ENCODE measurements around the gene MDGA2. TPM values are rescaled to one million over a fixed set of nuclear protein-coding genes. Genes with fewer than 3 reads are reported as not detected.

The MDGA2 gene
- total RNA-seq, 1 donor from 2014 or later, result not detected

DNA sequence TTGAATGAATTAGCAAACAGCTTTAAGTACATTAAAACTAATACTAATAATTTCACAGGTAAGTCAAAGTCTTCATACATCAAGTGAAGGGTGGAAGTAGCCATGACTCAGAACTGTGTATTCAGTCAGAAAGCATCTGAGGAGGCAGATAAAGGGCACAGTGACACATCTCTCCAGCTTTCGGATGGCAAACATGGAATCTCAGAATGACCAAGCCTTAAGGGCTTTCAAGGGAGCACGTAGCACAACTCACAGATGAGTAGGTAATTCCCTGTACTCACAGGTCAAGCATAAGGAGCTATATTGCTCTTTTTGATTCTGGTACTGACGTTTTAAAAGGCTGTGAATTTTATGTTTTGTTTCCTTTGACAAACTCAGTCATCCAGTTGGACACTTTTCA lies 56.0 kb downstream of the MDGA2 start:
- no peaks in the 10 kb centered on the region for H3K9me3 Mint-ChIP-seq
- DNase-seq (no peak), ATAC-seq (ENCODE audit: low read depth) (no peak)
- ChIA-PET CTCF (no interaction called here), POLR2A (no interaction called here)
- no peak overlapping the region for H3K4me3 Mint-ChIP-seq
- H3K27me3 Mint-ChIP-seq, result no peaks in the 10 kb centered on the region
- intact Hi-C loops (cut with micrococcal nuclease), result no loop called here
- no peaks in the 10 kb centered on the region for H3K4me1 Mint-ChIP-seq
- H3K36me3 Mint-ChIP-seq (ENCODE audit: low read depth), result no peaks in the 10 kb centered on the region
- TF ChIP-seq, protein P1, sequence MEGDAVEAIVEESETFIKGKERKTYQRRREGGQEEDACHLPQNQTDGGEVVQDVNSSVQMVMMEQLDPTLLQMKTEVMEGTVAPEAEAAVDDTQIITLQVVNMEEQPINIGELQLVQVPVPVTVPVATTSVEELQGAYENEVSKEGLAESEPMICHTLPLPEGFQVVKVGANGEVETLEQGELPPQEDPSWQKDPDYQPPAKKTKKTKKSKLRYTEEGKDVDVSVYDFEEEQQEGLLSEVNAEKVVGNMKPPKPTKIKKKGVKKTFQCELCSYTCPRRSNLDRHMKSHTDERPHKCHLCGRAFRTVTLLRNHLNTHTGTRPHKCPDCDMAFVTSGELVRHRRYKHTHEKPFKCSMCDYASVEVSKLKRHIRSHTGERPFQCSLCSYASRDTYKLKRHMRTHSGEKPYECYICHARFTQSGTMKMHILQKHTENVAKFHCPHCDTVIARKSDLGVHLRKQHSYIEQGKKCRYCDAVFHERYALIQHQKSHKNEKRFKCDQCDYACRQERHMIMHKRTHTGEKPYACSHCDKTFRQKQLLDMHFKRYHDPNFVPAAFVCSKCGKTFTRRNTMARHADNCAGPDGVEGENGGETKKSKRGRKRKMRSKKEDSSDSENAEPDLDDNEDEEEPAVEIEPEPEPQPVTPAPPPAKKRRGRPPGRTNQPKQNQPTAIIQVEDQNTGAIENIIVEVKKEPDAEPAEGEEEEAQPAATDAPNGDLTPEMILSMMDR (IDR thresholded peaks at IDR 0.05), result no peak
- no peak overlapping the region for H3K27ac Mint-ChIP-seq

DNA sequence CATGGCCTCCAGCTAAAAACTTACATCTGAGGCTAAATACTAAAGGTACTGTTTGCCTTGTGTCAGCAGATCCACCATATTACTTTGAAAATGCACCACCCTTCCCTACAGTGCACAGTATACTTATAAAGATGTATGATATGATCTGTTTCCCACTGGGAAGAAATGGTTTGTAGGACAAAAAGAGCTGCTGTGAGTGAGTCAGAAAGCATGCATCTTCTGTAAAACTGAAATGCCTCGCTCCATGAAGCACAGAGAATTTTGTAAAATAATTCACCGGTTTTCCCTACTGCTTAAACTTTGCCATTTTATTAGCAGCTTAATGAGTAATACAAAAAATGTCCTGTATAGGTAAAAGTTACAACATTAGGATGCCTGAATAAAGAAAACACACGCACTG lies 68.8 kb downstream of the MDGA2 start:
- intact Hi-C loops (cut with micrococcal nuclease), result no loop called here
- H3K27me3 Mint-ChIP-seq, result no peaks in the 10 kb centered on the region
- no peak for DNase-seq
- no peak overlapping the region for H3K4me3 Mint-ChIP-seq
- no peak for ATAC-seq (ENCODE audit: low read depth)
- POLR2A ChIA-PET, result no interaction called here
- no peak overlapping the region for H3K27ac Mint-ChIP-seq
- TF ChIP-seq, protein P1 (IDR thresholded peaks at IDR 0.05), result no peak
- H3K9me3 Mint-ChIP-seq, result no peaks in the 10 kb centered on the region
- H3K4me1 Mint-ChIP-seq, result no peaks in the 10 kb centered on the region
- CTCF ChIA-PET, result no interaction called here
- no peaks in the 10 kb centered on the region for H3K36me3 Mint-ChIP-seq (ENCODE audit: low read depth)

DNA sequence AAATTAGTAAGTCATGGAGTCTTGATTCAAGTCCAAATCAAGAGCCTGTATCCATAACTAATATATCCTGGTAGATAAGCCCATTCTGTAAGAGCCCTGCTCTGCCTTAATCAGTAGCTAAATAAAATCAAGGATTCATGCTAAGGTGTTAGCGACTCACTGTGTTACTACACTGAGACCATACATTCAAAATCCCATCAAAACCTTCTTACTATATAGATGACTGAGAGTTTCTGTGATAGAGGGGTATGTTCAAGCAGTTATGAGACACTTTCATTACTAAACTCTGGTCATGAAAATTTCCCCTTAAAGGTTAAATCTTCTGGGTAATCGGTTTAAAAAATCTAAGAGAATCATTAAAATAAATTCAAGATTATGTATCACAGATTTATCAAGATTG lies 78.5 kb downstream of the MDGA2 start:
- DNase-seq, result no peak
- Mint-ChIP-seq H3K9me3 (peaks cover 3% of the 10 kb centered on the region), H3K4me3 (no peak overlapping the region), H3K27ac (no peak overlapping the region), H3K36me3 (ENCODE audit: low read depth) (no peaks in the 10 kb centered on the region), H3K4me1 (no peaks in the 10 kb centered on the region), H3K27me3 (no peaks in the 10 kb centered on the region)
- POLR2A ChIA-PET, result no interaction called here
- TF ChIP-seq, protein P1 (IDR thresholded peaks at IDR 0.05), result no peak
- intact Hi-C loops (cut with micrococcal nuclease), result no loop called here
- ATAC-seq (ENCODE audit: low read depth), result no peak
- CTCF ChIA-PET, result no interaction called here

DNA sequence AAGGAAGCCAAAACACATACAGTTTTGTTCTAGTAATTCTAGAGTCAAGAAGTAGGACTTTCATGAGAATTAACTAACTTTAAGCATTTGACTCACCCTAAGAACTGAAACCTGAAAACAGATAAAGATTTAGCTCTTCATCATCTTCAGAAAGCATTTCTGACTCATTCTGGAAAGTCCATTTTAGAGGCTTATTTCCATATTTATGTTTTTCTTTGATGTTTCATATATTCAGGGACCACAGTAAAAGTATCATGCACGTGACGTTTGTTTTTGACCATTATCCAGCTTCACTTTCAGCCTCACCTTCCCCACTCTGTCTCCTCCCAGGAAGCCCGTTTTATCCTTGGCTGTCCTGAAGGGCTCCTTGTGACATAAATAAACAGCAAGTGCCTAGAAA lies 79.2 kb downstream of the MDGA2 start:
- Mint-ChIP-seq H3K4me1 (no peaks in the 10 kb centered on the region), H3K4me3 (no peak overlapping the region), H3K27ac (no peak overlapping the region), H3K9me3 (peaks cover 3% of the 10 kb centered on the region), H3K27me3 (no peaks in the 10 kb centered on the region), H3K36me3 (ENCODE audit: low read depth) (no peaks in the 10 kb centered on the region)
- ChIA-PET POLR2A (no interaction called here), CTCF (no interaction called here)
- TF ChIP-seq, protein P1 (IDR thresholded peaks at IDR 0.05), result no peak
- DNase-seq (no peak), ATAC-seq (ENCODE audit: low read depth) (no peak)
- intact Hi-C loops (cut with micrococcal nuclease), result no loop called here

DNA sequence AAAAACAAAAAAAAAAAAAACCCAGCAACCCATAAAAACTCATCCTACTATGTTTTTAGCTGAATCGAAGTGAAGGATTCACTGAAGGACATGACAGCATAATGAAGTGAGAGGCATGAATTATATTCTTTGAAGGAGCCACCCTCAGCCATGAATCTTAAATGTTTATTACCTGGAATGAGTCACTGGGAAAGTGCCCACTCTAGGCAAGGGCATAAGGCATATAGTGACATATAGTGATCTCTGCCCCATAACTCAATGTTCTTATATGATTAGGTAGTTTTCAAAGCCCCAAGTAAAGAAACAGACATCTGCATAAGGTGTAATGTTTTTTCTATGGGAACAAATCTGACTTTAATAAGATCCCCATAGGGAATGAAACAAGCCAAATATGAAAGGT lies 79.9 kb downstream of the MDGA2 start:
- CTCF ChIA-PET, result no interaction called here
- TF ChIP-seq, protein P1 (IDR thresholded peaks at IDR 0.05), result no peak
- Mint-ChIP-seq H3K4me1 (no peaks in the 10 kb centered on the region), H3K36me3 (ENCODE audit: low read depth) (no peaks in the 10 kb centered on the region), H3K4me3 (no peak overlapping the region), H3K9me3 (peaks cover 3% of the 10 kb centered on the region), H3K27me3 (no peaks in the 10 kb centered on the region), H3K27ac (no peak overlapping the region)
- no peak for DNase-seq
- no peak for ATAC-seq (ENCODE audit: low read depth)
- POLR2A ChIA-PET, result no interaction called here
- intact Hi-C loops (cut with micrococcal nuclease), result no loop called here

Data from activated B cell treated with CpG ODN at 0.5 μM for 24 hours (primary cell).